ENCODE measurements around the gene MPHOSPH9. TPM values are rescaled to one million over a fixed set of nuclear protein-coding genes. Genes with fewer than 3 reads are reported as not detected.
A peak's percentile ranks its signal among the peaks of the same experiment; 100 is the strongest.
"Not testable (repeated sequence)": the region's sequence is repeated elsewhere in the genome, so short reads cannot be mapped to it uniquely, and the experiment has no call there.

The MPHOSPH9 gene
- total RNA-seq, 1 experiment from 2014 or later = 40.4 TPM

GRCh38 chr12:123250471-123251383 lies 17.8 kb upstream of the MPHOSPH9 start:
- no TSS peak for BruUV-seq (replicated peaks)
- peak overlapping the region; percentile 62 for H3K4me3 Mint-ChIP-seq (ENCODE audit: unreplicated experiment)
- peak; percentile 95 for DNase-seq (ENCODE audit: unreplicated experiment)
- ChIA-PET POLR2A (interaction anchor here (0.6 to 5.9 kb wide), 7 partner anchors 9 to 1438 kb away, joined by 3 to 79 read pairs (median 6); partner anchors contain the start of genes MPHOSPH9, MTRFR and OGFOD2), CTCF (interaction anchor here (0.6 to 1.9 kb wide), 7 partner anchors 9 to 287 kb away, joined by 3 to 10 read pairs (median 3); partner anchors contain the start of genes MPHOSPH9 and MTRFR)
- peaks cover 24% of the 10 kb centered on the region for H3K4me1 Mint-ChIP-seq (ENCODE audit: insufficient read depth, unreplicated experiment)
- TF ChIP-seq CTCF (IDR thresholded peaks at IDR 0.05; ENCODE audit: unreplicated experiment) = no peak
- no peaks in the 10 kb centered on the region for H3K9me3 Mint-ChIP-seq (ENCODE audit: unreplicated experiment)
- intact Hi-C loops (cut with micrococcal nuclease) = no loop called here
- H3K27me3 Mint-ChIP-seq (ENCODE audit: insufficient read depth, unreplicated experiment) = no peaks in the 10 kb centered on the region
- peaks cover 56% of the 10 kb centered on the region for H3K36me3 Mint-ChIP-seq (ENCODE audit: insufficient read depth, unreplicated experiment)
- peak overlapping the region; percentile 96 for H3K27ac Mint-ChIP-seq (ENCODE audit: low read depth, unreplicated experiment)

GRCh38 chr12:123248996-123249741 lies 16.2 kb upstream of the MPHOSPH9 start:
- H3K4me1 Mint-ChIP-seq (ENCODE audit: insufficient read depth, unreplicated experiment) = peaks cover 30% of the 10 kb centered on the region
- H3K27me3 Mint-ChIP-seq (ENCODE audit: insufficient read depth, unreplicated experiment); BruUV-seq (replicated peaks); DNase-seq (ENCODE audit: unreplicated experiment); intact Hi-C loops (cut with micrococcal nuclease); H3K27ac Mint-ChIP-seq (ENCODE audit: low read depth, unreplicated experiment); H3K9me3 Mint-ChIP-seq (ENCODE audit: unreplicated experiment); H3K4me3 Mint-ChIP-seq (ENCODE audit: unreplicated experiment): not testable (repeated sequence)
- H3K36me3 Mint-ChIP-seq (ENCODE audit: insufficient read depth, unreplicated experiment) = peaks cover 48% of the 10 kb centered on the region
- ChIA-PET CTCF (interaction anchor here (1.0 to 3.3 kb wide), 3 partner anchors 11 to 16 kb away, joined by 3 to 33 read pairs (median 7); partner anchors contain the start of genes MPHOSPH9 and MTRFR), POLR2A (interaction anchor here (1.6 to 5.9 kb wide), 2 partner anchors 16 to 275 kb away, joined by 3 to 79 read pairs; partner anchors contain the start of genes MPHOSPH9 and MTRFR)

GRCh38 chr12:123248129-123248528 lies 15.2 kb upstream of the MPHOSPH9 start:
- intact Hi-C loops (cut with micrococcal nuclease); H3K27ac Mint-ChIP-seq (ENCODE audit: low read depth, unreplicated experiment); H3K9me3 Mint-ChIP-seq (ENCODE audit: unreplicated experiment); H3K4me3 Mint-ChIP-seq (ENCODE audit: unreplicated experiment); DNase-seq (ENCODE audit: unreplicated experiment); H3K27me3 Mint-ChIP-seq (ENCODE audit: insufficient read depth, unreplicated experiment); BruUV-seq (replicated peaks): not testable (repeated sequence)
- POLR2A ChIA-PET = interaction anchor here (0.6 to 5.9 kb wide), 4 partner anchors 10 to 331 kb away, joined by 3 to 79 read pairs (median 5); partner anchors contain the start of genes MPHOSPH9 and MTRFR
- Mint-ChIP-seq H3K4me1 (ENCODE audit: insufficient read depth, unreplicated experiment) (peaks cover 30% of the 10 kb centered on the region), H3K36me3 (ENCODE audit: insufficient read depth, unreplicated experiment) (peaks cover 37% of the 10 kb centered on the region)
- CTCF ChIA-PET = interaction anchor here (1.9 to 3.3 kb wide), 2 partner anchors 10 to 15 kb away, joined by 7 to 33 read pairs; partner anchors contain the start of genes MPHOSPH9 and MTRFR

- BruUV-seq (replicated peaks) = no TSS peak
- Mint-ChIP-seq H3K9me3 (ENCODE audit: unreplicated experiment) (no peaks in the 10 kb centered on the region), H3K4me1 (ENCODE audit: insufficient read depth, unreplicated experiment) (peaks cover 17% of the 10 kb centered on the region), H3K27ac (ENCODE audit: low read depth, unreplicated experiment) (no peak overlapping the region), H3K27me3 (ENCODE audit: insufficient read depth, unreplicated experiment) (no peaks in the 10 kb centered on the region), H3K4me3 (ENCODE audit: unreplicated experiment) (no peak overlapping the region), H3K36me3 (ENCODE audit: insufficient read depth, unreplicated experiment) (peaks cover 33% of the 10 kb centered on the region)
- intact Hi-C loops (cut with micrococcal nuclease) = no loop called here
- CTCF ChIA-PET = no interaction called here
- TF ChIP-seq CTCF (IDR thresholded peaks at IDR 0.05; ENCODE audit: unreplicated experiment) = no peak
- POLR2A ChIA-PET = interaction anchor here (0.7 to 1.0 kb wide), 2 partner anchors 12 to 13 kb away, joined by 4 to 5 read pairs; partner anchors contain the start of gene MTRFR
- no peak for DNase-seq (ENCODE audit: unreplicated experiment)
Observed at GRCh38 chr12:123245678-123246077, 12.7 kb upstream of the MPHOSPH9 start.

Data from MCF 10A (cell line).